Measurements from ENCODE around the gene ST7.
"Not testable (repeated sequence)": the region's sequence is repeated elsewhere in the genome, so short reads cannot be mapped to it uniquely, and the experiment has no call there.

Gene ST7

DNA sequence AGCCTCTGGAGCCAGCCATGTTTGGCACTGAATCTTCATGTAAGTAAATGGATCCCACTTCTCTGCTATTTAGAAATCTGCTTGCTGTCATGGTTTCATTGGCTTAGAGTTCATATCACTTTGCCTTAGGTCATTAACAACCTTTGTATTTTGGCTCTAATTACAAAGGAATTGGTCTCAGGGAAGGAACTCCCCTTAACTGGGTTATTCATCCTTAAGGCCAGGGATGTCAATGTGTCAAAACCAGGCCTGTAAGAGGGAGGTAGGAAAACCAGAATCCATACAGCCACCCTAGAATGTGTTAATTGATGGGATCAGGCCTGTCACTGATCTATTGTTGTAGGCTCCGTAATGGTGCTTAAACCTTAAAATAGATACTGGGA is 67.3 kb downstream of the ST7 start:
- in situ Hi-C loops (cut with MboI; ENCODE audit: low sequenced_read_pairs) = no loop called here

- in situ Hi-C loops (cut with MboI; ENCODE audit: low sequenced_read_pairs) = no loop called here
These were observed 68.1 kb downstream of the ST7 start for GRCh38 chr7:117021366-117021765.

DNA sequence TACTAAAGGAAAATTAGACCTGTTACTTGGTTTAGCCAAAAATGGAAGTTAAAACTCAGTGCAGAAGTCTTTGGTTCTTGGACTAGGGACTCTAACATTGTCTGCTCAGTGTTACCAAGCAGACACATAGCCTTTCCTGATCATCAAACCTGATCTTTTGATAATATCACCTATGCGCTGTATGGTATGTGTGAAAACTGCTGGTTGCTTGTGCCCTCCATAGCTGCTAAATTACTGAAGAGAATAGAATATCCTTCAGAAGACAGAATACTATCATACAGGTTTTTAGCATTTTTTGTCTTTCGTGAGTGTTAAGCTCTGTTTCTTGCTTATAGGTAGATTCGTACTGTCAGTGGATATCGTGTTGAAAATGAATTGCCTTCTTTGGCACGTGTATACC is 68.7 kb downstream of the ST7 start:
- in situ Hi-C loops (cut with MboI; ENCODE audit: low sequenced_read_pairs) = no loop called here

- in situ Hi-C loops (cut with MboI; ENCODE audit: low sequenced_read_pairs) = no loop called here
These were observed 70.1 kb downstream of the ST7 start for GRCh38 chr7:117023325-117023854.

DNA sequence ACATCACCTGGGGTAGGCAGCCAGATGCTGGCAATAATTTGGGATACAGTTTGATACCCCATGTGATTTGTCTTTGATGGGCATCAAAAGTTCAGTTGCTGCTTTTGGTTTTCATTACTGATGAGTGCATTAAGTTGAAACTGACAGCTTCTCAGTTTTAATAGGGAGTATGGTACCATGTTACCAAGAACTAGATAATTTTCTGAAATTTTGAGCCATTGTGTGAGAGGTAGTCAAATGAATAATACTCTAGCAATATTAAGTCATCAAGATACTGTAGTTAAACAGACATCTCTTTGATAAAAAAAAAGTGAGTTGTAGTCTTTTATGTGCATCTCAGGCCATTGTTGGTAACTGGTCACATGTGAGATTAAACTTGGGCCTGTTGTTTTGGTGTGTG is 71.5 kb downstream of the ST7 start:
- in situ Hi-C loops (cut with MboI; ENCODE audit: low sequenced_read_pairs) = no loop called here

DNA sequence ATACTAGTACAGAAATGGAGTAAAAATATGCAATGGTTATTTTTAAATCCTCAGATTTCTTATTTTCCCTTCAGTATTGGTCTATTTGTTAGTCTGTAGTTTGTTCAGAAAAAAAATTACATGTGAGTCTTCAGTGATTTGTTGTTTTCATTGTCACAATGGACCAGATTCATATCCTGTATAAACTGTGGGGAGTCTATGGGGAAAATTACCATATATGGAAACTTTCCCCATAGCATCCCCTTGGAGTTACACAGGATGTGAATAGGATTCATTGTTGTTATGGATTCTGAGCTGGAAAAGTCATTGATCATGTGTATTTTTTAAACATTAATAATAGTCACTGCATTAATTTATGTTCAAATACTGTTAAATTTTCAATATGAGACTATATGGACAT is 72.6 kb downstream of the ST7 start:
- in situ Hi-C loops (cut with MboI; ENCODE audit: low sequenced_read_pairs) = no loop called here

GRCh38 chr7:117030346-117030745 is 77.0 kb downstream of the ST7 start:
- in situ Hi-C loops (cut with MboI; ENCODE audit: low sequenced_read_pairs) = not testable (repeated sequence)

- in situ Hi-C loops (cut with MboI; ENCODE audit: low sequenced_read_pairs) = not testable (repeated sequence)
These were observed 77.5 kb downstream of the ST7 start for GRCh38 chr7:117030793-117031192.

DNA sequence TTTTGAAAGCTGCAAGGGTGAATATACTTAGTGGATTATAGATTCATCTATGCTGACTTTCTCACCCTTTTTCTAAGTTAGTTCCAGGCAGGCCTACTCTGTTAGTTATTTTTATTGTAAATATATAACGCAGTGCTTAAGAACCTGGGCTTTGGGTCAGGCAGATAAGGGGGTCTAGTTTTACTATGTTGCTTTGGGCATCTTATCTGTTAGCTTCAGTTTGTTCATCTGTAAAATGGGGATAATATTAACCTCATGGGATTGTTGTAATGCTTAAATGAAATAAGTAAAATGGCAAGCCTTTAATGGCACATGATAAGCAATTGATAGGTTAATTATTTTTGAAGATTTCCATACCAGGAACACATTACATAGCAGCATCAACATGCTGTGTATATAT is 79.5 kb downstream of the ST7 start:
- in situ Hi-C loops (cut with MboI; ENCODE audit: low sequenced_read_pairs) = no loop called here

GRCh38 chr7:117034851-117035464 is 81.7 kb downstream of the ST7 start:
- in situ Hi-C loops (cut with MboI; ENCODE audit: low sequenced_read_pairs) = no loop called here

GRCh38 chr7:117035465-117035862 is 82.2 kb downstream of the ST7 start:
- in situ Hi-C loops (cut with MboI; ENCODE audit: low sequenced_read_pairs) = no loop called here

DNA sequence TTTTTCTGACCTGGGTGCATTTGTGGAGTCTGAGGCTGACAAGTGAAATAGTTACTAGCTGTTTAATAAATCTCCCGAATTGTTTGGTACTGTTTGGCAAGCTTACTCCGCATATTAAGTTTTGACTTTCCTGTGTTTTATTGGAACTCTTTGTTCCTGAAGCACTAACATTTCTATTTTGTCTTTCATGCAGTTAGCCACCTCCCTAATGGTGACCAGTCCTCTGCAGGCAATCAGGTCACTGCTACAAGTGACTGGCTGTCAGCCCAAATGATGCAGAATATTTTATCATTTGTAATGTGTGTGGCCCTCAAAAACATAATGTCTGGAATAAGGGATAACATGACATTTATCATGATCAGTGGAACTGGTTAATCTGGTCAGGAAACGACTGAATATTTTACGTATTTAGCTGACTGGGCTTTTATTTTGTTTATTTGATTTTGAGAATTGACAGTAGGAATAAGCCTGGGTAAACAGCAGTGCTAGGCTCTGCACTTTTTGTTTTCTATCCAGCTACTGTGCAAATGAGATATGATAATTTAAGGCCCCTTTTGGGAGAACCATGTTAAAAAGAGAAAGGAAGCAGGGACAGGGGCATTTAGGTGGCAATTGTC is 82.9 kb downstream of the ST7 start:
- in situ Hi-C loops (cut with MboI; ENCODE audit: low sequenced_read_pairs) = no loop called here

GRCh38 chr7:117036836-117037235 is 83.5 kb downstream of the ST7 start:
- in situ Hi-C loops (cut with MboI; ENCODE audit: low sequenced_read_pairs) = no loop called here

DNA sequence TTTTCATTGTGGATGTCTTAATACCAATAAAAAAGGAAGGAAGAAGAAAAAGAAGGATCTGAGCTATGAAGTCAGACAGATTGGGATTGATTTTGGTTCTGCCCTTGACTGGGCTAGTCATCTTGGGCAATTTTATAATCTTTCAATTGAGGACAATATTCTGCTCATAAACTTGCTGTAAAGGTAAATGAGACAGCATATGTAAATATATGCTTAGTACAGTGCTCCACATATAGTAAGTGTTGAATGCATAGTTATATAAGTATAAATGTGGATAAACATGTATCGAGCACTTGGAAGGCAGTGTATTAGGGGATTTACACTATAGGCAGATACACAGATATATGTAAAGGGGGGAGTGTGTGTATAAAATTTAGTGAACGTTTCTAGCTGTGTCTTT is 85.1 kb downstream of the ST7 start:
- in situ Hi-C loops (cut with MboI; ENCODE audit: low sequenced_read_pairs) = no loop called here

GRCh38 chr7:117041007-117041406 is 87.7 kb downstream of the ST7 start:
- in situ Hi-C loops (cut with MboI; ENCODE audit: low sequenced_read_pairs) = no loop called here

- in situ Hi-C loops (cut with MboI; ENCODE audit: low sequenced_read_pairs) = no loop called here
These were observed 88.5 kb downstream of the ST7 start for GRCh38 chr7:117041822-117042221.

DNA sequence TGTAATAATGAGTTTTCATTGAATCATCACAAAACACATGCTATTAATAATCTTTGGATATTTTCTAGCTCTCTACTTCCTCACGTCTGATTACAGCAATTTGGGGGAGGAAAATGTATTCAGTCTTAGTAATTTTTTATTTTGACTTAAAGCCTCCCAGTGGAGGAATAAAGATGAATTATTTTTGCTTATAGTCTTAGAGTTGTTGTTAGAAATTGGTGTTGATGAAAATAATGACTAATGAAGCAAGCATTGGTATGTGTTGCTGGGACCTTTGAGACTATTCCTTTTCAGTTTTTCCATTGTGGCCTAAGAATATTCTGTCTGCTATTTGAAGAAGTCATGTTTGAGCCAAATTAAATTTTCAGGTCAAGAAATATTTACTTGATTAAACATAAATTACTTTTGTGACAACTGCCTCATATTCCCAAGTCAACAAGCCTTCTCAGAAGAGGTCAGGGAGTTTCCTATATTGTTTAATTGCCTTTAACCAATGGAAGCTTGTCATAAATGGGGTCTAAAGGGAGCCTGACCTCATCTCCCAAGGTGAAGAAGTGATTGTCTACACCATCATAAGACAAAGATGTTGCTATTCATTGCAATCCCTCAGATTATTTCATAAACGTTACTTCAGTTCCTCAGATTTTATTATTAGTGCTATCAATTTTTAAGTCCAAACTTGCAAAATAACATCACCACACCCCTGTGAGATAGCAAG is 90.0 kb downstream of the ST7 start:
- in situ Hi-C loops (cut with MboI; ENCODE audit: low sequenced_read_pairs) = no loop called here

GRCh38 chr7:117044664-117045063 is 91.4 kb downstream of the ST7 start:
- in situ Hi-C loops (cut with MboI; ENCODE audit: low sequenced_read_pairs) = no loop called here

DNA sequence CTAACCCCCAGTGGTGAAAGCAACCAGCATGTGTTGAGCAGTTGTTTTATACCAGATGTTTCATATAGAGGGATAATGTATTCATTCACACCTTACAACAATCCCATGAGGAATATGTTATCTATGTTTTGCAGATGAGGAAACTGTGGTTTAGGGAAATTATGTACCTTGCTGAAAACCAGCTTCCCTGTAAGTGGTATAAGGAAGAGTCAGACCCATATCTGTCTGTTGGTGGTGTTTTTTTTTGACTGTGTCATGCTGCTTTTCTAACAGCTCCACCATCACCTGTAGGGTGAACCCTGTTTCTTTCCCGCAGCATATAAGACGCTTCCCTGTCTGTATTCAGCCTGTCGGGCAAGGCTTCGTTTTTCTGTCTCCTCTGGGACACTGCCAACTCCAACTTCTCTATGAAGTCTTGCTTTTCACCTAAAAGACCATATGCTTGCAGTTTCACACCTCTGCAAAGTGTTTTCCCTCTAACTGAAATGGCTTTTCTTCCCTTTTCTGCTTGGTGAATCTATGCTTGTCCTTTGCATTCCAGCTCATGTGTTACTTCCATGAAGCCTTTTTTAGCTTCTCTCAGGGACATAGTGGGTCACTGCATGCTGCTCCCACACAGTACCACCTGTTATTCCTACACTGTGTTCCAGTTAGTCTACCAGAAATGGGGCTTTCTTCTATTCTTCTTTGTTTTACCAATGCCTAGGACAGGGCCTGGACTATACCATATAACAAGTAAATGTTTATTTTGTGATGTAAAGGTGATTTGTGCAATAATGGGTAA is 92.8 kb downstream of the ST7 start:
- in situ Hi-C loops (cut with MboI; ENCODE audit: low sequenced_read_pairs) = no loop called here

DNA sequence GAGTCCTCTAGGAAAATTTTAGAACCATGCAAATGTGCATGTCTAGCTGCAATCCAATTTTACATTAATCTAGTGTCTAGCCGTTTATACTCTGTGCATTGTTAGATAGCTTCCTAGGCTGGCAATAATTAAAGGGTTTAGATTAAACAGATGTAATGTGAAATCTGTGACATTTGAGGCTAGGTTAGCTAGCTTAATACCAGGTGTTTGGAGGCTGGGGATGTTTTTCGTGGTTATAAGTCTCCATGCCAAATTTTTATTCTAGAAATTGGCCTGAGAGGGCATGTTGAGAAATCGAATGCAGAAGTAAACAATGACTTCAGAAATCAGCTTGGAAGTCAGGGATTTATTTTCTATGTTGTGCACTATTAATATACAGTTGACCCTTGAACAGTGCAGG is 94.2 kb downstream of the ST7 start:
- in situ Hi-C loops (cut with MboI; ENCODE audit: low sequenced_read_pairs) = no loop called here

GRCh38 chr7:117048114-117048866 is 95.0 kb downstream of the ST7 start:
- in situ Hi-C loops (cut with MboI; ENCODE audit: low sequenced_read_pairs) = no loop called here
